Spinal cord (tissue), 10 donors: Measurements from ENCODE around the gene KLHDC10. TPM values are rescaled to one million over a fixed set of nuclear protein-coding genes. Genes with fewer than 3 reads are reported as not detected.
"Not testable (repeated sequence)": the region's sequence is repeated elsewhere in the genome, so short reads cannot be mapped to it uniquely, and the experiment has no call there.

ENCODE experiments used
- DNase-seq, 6 donors: peaks; one replicate each; pipeline versions ENCODE4 v3.0.0 to v3.0.0-alpha.2; 2013 to 2015; ENCODE audit warnings: low spot score in 6 of 6, low read depth in 4 of 6
- H3K27ac ChIP-seq: one replicate; pipeline ENCODE4 v1.5.1; 2013; ENCODE audit warnings: low read depth, low read length, control low read depth
- H3K27me3 ChIP-seq: one replicate; pipeline ENCODE4 v1.6.1; 2013; ENCODE audit warnings: low read length; ENCODE audit not compliant: control insufficient read depth, insufficient read depth
- H3K36me3 ChIP-seq: one replicate; pipeline ENCODE4 v1.6.1; 2013; ENCODE audit warnings: low read length; ENCODE audit not compliant: control insufficient read depth, insufficient read depth
- H3K4me1 ChIP-seq: one replicate; pipeline ENCODE4 v1.6.1; 2013; ENCODE audit warnings: low read length; ENCODE audit not compliant: control insufficient read depth, insufficient read depth
- H3K4me3 ChIP-seq: one replicate; pipeline ENCODE4 v1.5.1; 2013; ENCODE audit warnings: low read depth, low read length, control low read depth
- H3K9me3 ChIP-seq: one replicate; pipeline ENCODE4 v1.6.1; 2013; ENCODE audit warnings: low read length; ENCODE audit not compliant: control insufficient read depth, insufficient read depth
- WGBS: methylation state at CpG from one replicate; pipeline ENCODE4 v1.1.5; 2013; ENCODE audit warnings: missing lambda C conversion rate; ENCODE audit not compliant: insufficient coverage; 5-methylcytosine and 5-hydroxymethylcytosine counted together
- polyA plus RNA-seq, 2 donors: library from polyadenylated mRNA; unstranded; fragments of 120-200 nt; gene quantifications; one replicate each; pipeline ENCODE4 v1.2.1, GENCODE V29; 2013; ENCODE audit not compliant: insufficient read length in 2 of 2
- total RNA-seq, 2 donors: library from RNA; depleted of rRNA in 1 of 2; stranded (reverse); fragments of 120-200 nt in 1 of 2; fragments of >200 nt in 1 of 2; gene quantifications; one replicate each; pipeline versions ENCODE4 v1.2.3 to v1.2.4, GENCODE V29; 2013 to 2014
- donor health status: healthy.

The KLHDC10 gene
- total and polyA plus RNA-seq, 4 donors, result 40.8 to 77.3 (median 45.0) TPM

- H3K4me3 ChIP-seq, result no peak overlapping the region
- peaks cover 42% of the 10 kb centered on the region for H3K4me1 ChIP-seq
- H3K27ac ChIP-seq, result peak overlapping the region; percentile 10
- no peaks in the 10 kb centered on the region for H3K27me3 ChIP-seq
- H3K36me3 ChIP-seq, result peaks cover 17% of the 10 kb centered on the region
- no peaks in the 10 kb centered on the region for H3K9me3 ChIP-seq
- whole genome bisulfite sequencing, result 53% methylated on average over 9 of the region's 14 CpGs
- peak in 2 of 6 donors; percentile 32 to 81 for DNase-seq
These were observed 74.2 kb downstream of the KLHDC10 start for GRCh38 chr7:130144312-130145171.

DNA sequence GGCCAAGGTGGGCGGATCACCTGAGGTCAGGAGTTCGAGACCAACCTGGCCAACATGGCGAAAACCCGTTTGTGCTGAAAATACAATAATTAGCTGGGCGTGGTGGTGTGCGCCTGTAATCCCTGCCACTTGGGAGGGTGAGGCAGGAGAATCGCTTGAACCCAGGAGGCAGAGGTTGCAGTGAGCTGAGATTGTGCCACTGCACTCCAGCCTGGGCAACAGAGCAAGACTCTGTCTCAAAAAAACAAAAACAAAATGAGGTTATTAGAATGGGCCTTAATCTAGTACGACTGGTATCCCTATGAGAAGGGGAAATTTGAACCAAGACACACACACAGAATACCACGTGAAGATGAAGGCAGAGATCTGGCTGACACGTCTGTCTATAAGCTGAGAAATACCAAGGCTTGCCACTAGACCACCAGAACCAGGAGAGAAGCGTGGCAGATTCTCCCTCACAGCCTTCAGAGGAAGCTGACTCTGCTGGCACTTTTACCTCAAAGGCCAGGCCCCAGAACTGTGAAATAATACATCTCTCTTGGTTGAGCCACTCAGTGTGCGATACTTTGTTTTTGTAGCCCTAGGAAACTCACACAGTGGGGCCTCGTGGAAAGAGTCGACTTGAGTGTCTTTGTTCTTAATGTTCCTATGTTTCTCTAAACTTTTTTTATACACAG lies 75.2 kb downstream of the KLHDC10 start:
- Histone ChIP-seq H3K27me3 (no peaks in the 10 kb centered on the region), H3K27ac (peak overlapping the region; percentile 64), H3K4me3 (no peak overlapping the region), H3K9me3 (no peaks in the 10 kb centered on the region), H3K4me1 (peaks cover 43% of the 10 kb centered on the region), H3K36me3 (peaks cover 9% of the 10 kb centered on the region)
- DNase-seq, result peak in 1 of 6 donors; percentile 45
- WGBS, result 91% methylated on average over 11 of the region's 14 CpGs

DNA sequence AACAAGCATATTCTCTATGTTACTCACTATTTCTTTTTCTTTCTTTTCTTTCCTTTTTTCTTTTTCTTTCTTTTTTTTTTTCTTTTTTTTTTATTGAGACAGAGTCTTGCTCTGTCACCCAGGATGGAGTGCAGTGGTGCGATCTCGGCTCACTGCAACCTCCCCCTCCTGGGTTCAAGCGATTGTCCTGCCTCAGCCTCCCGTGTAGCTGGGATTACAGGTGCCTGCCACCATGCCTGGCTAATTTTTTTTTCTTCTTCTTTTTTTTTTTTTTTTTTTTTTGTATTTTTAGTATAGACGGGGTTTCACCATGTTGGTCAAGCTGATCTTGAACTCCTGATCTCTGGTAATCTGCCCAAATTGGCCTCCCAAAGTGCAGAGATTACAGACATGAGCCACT lies 75.8 kb downstream of the KLHDC10 start:
- DNase-seq, H3K9me3 ChIP-seq, H3K27ac ChIP-seq, H3K27me3 ChIP-seq, H3K4me3 ChIP-seq, H3K36me3 ChIP-seq: not testable (repeated sequence)
- no CpG with 5 or more reads among the region's 5 CpGs for WGBS
- peaks cover 37% of the 10 kb centered on the region for H3K4me1 ChIP-seq

GRCh38 chr7:130146693-130147405 lies 76.5 kb downstream of the KLHDC10 start:
- 93% methylated on average over 7 of the region's 9 CpGs for WGBS
- H3K9me3 ChIP-seq, result no peaks in the 10 kb centered on the region
- H3K36me3 ChIP-seq, result peaks cover 7% of the 10 kb centered on the region
- DNase-seq, result no peak
- no peaks in the 10 kb centered on the region for H3K27me3 ChIP-seq
- peaks cover 30% of the 10 kb centered on the region for H3K4me1 ChIP-seq
- no peak overlapping the region for H3K27ac ChIP-seq
- no peak overlapping the region for H3K4me3 ChIP-seq

DNA sequence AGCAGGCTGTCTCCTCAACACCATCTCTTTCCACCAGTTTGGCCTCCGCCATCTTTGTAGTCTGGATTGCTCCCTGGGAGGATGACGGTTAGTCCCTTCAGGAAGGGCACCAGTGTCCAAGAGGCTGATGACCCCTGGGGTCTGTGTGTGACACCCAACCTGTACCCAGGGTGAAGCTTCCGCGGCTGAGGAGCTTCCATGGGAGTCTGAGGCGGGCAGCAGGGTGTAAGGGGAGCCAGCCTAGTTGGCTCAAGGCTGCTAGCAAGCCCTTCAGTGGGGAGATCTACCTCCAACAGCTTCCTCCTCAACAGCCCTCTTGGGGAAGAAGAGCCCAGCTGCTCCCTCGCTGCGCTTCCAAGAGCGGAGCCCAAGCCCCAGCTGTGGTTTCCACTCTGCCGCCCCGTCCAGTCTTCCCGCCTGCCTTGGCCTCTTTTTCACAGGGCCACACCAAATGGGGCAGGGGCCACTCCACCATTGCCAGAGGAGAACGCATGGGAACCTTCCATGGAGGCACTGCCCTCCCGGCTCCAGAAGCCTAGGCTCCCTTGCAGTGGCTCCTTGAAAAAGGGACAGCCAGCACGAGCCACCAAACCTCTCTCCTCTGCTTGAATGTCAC lies 77.5 kb downstream of the KLHDC10 start:
- H3K4me1 ChIP-seq, result peaks cover 23% of the 10 kb centered on the region
- 96% methylated on average over 13 of the region's 14 CpGs for WGBS
- no peaks in the 10 kb centered on the region for H3K27me3 ChIP-seq
- H3K36me3 ChIP-seq, result peaks cover 4% of the 10 kb centered on the region
- no peak overlapping the region for H3K27ac ChIP-seq
- no peaks in the 10 kb centered on the region for H3K9me3 ChIP-seq
- H3K4me3 ChIP-seq, result no peak overlapping the region
- DNase-seq, result no peak

- Histone ChIP-seq H3K4me1 (peaks cover 28% of the 10 kb centered on the region), H3K27me3 (no peaks in the 10 kb centered on the region), H3K4me3 (no peak overlapping the region), H3K27ac (no peak overlapping the region), H3K9me3 (no peaks in the 10 kb centered on the region), H3K36me3 (peaks cover 4% of the 10 kb centered on the region)
- DNase-seq, result peak in 2 of 6 donors; percentile 48 to 92
- 52% methylated on average over 5 of the region's 9 CpGs for WGBS
These were observed 78.2 kb downstream of the KLHDC10 start for GRCh38 chr7:130148561-130148960.

- 73% methylated on average over 12 of the region's 20 CpGs for WGBS
- no peaks in the 10 kb centered on the region for H3K9me3 ChIP-seq
- H3K4me3 ChIP-seq, result no peak overlapping the region
- H3K4me1 ChIP-seq, result peaks cover 31% of the 10 kb centered on the region
- no peaks in the 10 kb centered on the region for H3K27me3 ChIP-seq
- no peak overlapping the region for H3K27ac ChIP-seq
- no peak for DNase-seq
- H3K36me3 ChIP-seq, result peaks cover 4% of the 10 kb centered on the region
These were observed 79.2 kb downstream of the KLHDC10 start for GRCh38 chr7:130149281-130150139.

GRCh38 chr7:130150587-130150986 lies 80.3 kb downstream of the KLHDC10 start:
- H3K4me1 ChIP-seq, result peaks cover 34% of the 10 kb centered on the region
- no peak for DNase-seq
- no peak overlapping the region for H3K4me3 ChIP-seq
- H3K27me3 ChIP-seq, result no peaks in the 10 kb centered on the region
- no peaks in the 10 kb centered on the region for H3K9me3 ChIP-seq
- 90% methylated on average over 9 of the region's 11 CpGs for WGBS
- H3K27ac ChIP-seq, result no peak overlapping the region
- H3K36me3 ChIP-seq, result peaks cover 4% of the 10 kb centered on the region
